HPDE6-E6E7 (cell line): ENCODE data around the gene SLC17A9.

Experiments used
- DNase-seq: peaks from one replicate; pipeline ENCODE4 v3.0.0; 2011; ENCODE audit warnings: missing footprints; ENCODE audit errors: extremely low spot score

The SLC17A9 gene

GRCh38 chr20:62952373-62952967 is at the start of gene SLC17A9:
Gene SLC17A9 (plus strand): TSS chr20:62952709. CDS start chr20:62952831, 122 bp downstream.
- no peak for DNase-seq

DNA sequence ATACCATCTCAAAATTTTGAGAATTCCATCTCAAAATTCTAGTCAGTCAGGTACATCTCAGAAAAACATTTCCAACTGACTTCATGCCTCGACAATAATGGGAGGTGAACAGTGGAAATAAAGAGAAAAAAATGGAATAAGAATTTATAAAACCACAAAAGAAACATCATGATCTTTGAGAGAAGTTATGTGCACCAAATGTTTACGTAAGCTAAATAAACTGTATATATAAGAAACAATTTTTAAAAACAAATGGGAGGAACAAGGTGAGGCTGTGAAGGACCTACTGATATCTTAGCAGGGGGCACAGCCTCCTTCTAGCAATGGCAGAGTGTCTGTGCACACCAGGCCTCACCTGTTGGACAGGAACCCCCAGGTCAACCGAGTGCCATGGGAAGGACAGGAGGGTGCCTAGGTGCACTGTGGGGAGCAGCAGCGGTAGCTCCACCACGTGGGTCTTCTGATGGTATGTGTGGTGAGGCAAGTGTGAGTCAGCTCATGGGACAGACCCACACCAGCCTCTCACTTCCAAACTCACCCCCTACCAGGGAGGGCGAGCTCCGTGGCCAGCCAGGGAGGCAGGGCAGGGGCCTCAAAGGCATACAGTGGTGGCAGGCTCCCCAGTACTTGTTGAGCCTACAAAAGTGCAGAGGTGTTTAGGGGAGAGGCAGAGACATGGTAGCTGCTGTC is 49.4 kb upstream of the SLC17A9 start:
- no peak for DNase-seq

DNA sequence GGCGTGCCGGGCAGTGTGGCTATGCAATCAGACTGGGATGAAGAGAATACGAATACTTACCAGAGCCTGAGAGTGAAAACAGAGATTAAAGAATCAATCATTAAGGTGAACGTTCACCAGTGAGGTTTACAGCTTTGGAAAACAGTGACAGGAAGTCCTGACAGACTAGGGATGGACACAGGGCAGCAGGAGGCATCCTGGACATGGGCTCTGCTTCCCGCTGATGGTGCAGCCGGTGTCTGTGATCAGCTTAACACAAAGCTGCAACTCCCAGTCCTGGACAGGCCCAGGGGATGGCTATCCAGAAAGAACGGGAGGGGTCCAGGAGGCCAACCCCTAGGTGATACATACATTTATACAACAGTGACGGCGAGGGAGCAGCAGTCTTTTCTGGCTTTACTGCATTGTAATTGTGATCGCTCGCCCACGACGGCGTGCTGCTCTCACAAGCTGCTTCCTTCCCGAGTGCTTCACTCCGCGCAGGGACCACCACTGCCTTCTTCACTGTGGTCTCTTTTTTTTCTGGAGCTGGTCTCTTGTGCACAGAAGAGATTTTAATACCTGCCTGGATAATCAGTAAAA is 46.9 kb upstream of the SLC17A9 start:
- no peak for DNase-seq

DNA sequence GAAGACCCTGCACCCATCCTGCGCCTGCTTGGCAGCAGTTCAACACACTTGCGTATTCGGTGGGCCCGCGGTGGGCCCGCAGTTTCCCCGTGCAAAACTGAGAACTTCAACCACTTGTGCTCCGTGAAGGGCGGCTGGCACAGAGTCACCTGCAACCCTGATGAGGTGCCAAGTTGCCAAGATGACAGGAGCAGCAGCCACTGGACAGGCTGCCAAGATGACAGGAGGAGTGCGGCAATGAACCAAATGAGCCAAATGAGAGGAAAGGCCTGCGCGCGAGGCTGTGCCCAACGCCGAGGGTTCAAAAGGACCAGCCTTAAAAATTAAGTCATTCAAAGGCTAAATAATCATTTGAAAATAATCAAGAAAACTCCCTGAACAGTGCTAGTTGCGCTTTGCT is 46.3 kb upstream of the SLC17A9 start:
- DNase-seq: no peak

DNA sequence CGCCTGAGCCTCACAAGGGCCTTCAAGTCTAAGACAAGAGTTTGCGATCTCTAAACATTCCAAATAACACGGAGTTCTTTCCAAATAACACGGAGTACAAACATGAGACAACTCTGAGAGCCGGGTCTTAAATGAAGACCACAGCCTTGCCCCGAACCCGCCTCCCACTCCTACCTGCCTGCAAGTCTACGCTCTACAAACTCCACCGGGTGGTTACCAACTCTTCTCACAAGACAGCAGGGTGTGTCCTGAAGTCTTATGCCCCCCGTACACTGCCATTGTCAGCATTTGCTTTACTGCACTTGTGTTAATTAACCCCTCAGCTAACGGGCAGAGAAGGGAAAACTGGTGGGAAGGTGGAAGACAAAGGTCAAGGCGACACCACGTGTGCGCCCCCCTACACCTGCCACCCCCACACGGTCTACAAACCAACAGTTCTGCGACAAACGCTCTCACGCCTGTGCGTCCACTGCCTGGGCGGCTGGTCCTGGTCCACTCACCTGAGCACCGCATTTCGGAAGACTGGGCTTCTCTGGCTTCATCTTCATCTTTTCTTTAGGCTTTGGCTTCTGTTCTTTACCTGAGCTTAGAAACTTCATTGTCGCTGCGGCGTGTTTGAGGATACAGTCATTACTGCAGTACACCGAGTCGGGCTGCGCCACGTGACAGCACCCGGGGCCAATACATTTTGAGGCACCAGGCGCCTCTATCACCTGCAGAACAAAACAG is 45.7 kb upstream of the SLC17A9 start:
- DNase-seq: no peak

DNA sequence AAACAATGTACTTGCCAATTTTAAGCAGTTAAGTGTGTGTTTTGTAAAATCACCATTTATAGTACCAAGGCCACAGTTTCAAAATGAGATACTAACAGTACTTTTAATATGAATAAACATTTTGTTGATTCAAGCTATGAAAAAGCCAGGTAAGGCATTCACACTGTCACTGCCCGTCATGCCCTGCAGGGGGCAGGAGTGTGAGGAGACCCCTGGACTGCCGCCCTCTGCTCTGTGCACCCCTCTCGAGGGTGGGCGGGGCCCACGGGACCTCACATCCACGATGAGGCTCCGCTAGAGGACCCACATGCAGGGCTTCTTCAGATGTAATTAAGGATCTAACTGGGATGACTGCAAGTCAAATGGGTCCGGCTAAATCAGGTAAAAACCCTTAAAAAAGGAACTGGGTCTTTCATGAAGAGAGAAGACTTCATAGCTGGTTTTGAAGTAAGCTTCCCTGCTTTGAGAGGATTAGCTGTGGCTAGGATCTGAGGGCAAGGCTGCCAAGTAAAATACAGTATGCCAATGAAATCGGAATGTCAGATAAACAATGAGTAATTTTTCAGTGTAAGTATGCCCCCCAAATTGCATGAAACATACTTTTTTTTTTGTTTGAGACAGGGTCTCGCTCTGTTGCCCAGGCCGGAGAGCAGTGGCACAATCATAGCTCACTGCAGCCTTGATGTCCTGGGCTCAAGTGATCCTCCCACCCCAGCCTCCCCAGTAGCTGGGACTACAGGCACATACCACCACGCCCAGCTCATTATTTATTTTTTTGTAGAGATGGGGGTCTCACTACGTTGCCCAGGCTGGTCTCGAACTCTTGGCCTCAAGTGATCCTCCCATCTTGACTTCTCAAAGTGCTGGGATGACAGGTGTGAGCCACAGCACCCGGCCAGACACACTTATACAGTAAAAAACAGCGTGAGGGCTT is 44.9 kb upstream of the SLC17A9 start:
- DNase-seq: no peak

DNA sequence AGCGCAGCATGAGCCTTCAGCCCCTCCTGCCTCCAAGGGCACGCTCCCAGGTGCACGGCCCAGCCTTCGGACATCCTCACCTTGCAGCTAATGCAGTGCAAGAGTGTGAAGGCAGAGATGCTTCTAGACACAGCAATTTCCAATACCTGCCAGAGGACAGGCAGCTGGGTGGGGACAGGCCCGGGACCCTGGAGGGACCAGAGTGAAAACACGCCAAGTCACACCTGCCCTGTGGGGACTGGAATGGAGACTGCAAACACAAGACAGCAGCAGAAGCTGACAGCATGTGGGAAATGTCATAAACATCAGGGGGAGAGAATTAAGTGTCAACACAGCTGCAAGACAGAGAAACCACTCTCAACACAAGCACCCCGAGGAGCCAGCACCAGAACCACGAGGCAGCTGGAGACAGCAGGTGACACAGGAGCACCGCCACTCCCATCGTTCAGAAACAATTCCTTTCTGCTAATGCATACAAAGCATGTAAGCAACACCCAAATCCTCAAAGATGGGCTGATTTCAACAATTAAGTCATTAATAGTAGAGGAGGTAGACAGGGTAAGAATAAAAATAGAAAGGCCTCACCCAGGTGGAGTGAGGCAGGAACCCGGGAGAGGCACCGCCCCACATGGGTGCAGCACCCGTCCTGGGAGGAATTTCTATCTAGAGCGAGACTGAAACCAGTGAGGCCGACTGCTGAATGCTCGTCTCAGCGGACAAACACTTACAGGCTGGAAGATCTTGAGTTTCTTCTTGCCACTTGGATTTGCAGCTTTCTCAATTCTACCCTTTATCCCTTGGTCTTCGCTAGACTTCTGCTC is 43.3 kb upstream of the SLC17A9 start:
- no peak for DNase-seq

GRCh38 chr20:62910217-62910766 is 42.2 kb upstream of the SLC17A9 start:
- DNase-seq: no peak

DNA sequence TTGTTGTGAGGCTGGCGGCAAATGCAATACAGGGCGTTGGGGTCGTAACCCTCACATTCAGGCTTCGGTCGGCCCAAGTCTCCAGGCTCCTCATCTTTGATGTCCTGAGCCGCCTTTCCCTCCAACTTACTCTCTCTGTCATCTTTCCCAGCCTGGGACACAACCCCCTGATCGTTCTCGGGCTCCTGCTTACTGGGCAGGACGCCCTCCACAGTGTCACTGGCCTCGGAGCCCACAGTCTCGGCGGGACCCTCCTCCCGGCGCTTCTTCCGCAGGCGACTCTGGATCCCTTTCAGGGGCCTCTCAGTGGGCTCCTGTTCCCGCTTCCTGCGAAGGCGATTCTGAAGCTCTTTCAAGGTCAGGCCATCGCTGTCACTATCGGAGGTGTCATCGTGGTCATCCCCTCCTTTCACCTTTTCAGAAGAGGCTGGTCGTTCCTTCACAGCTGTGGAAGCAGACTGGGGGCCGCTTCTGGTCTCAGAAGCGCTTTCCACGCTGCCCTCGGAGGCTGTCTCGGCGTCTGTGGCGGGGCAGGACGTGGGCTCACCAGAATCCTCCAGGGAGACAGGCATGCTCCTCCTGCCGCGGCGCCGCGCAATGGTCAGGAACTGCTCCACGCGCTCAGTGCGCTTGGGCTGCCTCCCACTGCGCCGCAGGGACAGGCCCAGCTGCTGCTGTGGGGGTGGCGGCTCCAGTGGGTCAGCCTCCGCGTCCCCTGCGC is 41.6 kb upstream of the SLC17A9 start:
- DNase-seq: no peak

GRCh38 chr20:62911701-62912280 is 40.7 kb upstream of the SLC17A9 start:
- no peak for DNase-seq

DNA sequence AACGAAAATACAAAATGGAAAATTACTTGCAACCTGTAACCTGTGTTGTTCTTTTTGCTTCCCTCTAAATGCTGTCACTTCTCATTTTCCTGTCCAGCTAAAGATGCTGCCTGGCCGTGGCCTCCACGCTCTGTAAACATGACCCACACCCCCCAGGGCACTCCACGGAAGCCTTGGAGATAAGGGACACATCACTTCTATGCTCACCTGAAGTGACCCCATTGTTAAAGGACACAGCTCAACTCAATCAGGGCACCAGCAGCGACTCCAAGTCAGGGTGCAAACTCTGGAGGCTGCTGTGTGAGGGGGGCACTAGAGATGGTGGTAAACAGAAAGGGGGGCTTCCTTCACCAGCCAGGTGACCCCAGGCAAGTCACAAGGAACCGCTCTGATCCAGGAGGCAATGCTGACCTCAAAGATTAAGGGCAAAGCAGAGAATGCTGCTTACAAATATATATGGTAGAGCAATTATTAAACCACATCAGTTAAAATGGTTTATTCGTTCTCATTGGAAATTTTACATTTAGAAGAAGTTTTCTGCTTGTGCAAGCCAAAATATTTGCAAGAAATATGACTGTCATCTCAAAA is 39.4 kb upstream of the SLC17A9 start:
- no peak for DNase-seq

GRCh38 chr20:62914436-62914835 is 38.1 kb upstream of the SLC17A9 start:
- DNase-seq: no peak

- DNase-seq: no peak
These were observed 37.5 kb upstream of the SLC17A9 start for GRCh38 chr20:62914970-62915457.

DNA sequence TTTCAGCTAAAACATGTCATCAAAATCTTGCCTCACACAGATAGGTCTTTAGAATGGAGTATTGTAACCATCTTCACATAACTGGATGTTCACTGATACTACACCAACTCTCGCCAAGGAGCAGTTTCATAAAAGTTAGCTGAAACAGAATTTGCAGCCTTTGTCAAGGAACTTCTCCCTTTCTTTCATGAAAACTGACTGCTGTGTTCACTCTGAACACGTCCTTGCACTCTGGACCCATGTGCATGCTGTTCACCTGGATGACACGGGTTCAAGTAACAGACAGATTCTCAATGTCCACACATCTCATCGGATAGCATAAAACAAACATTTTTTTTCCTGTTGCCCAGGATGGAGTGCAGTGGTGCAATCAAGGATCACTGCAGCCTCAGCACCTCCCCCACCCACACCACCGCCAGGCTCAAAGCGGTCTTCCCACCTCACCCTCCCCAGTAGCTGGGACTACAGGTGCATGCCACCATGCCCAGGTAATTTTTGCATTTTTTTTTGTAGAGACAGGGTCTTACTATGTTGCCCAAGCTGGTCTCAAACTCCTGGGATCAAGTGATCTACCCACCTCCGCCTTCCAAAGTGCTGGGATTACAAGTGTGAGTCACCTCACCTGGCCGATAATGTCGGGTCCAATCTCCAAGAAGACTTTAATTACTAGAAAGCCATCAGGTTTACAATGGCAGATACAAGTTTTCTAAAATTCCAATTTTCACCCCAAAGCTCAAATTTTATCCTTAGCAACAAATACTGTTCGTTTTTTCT is 35.6 kb upstream of the SLC17A9 start:
- DNase-seq: no peak

DNA sequence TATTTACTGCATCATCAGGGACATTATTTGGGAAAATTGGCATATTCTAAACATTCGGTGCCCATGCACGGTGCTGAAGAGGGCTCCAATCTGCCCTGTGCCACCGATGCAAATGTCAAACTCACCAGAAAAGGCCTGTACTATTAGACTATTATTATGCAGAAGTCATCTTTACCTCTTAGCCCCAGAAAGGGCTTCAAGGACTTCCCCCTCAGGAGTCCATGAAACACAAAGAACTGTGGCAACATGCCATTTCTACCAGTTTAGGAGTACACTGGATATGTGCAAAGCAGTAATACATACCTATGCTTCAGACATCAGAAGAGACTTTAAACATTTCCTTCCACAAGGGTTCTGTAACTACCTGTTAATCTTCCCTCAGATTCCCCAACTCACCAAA is 34.8 kb upstream of the SLC17A9 start:
- DNase-seq: no peak

GRCh38 chr20:62918147-62918546 is 34.4 kb upstream of the SLC17A9 start:
- no peak for DNase-seq

- no peak for DNase-seq
These were observed 33.7 kb upstream of the SLC17A9 start for GRCh38 chr20:62918831-62919230.

- DNase-seq: no peak
These were observed 32.4 kb upstream of the SLC17A9 start for GRCh38 chr20:62920039-62920645.
